Fibroblast of lung (primary cell): Measurements from ENCODE around the gene PYGB. TPM values are rescaled to one million over a fixed set of nuclear protein-coding genes. Genes with fewer than 3 reads are reported as not detected.
A peak's percentile ranks its signal among the peaks of the same experiment; 100 is the strongest.
"Not testable (repeated sequence)": the region's sequence is repeated elsewhere in the genome, so short reads cannot be mapped to it uniquely, and the experiment has no call there.

Source experiments
- DNase-seq, 2 donors: peaks; one replicate each; pipeline versions ENCODE4 v3.0.0 to v3.0.0-alpha.2; 2010; ENCODE audit warnings: low read depth in 2 of 2
- H2AFZ ChIP-seq: 2 replicates; pipeline ENCODE4 v1.5.1; 2012; ENCODE audit warnings: low read length, control low read depth, inconsistent platforms
- H3K27ac ChIP-seq: 2 replicates; pipeline ENCODE4 v1.5.1; 2011; ENCODE audit warnings: low read length, control low read depth; ENCODE audit not compliant: insufficient read depth
- H3K27me3 ChIP-seq: 2 replicates; pipeline ENCODE4 v1.5.1; 2011; ENCODE audit warnings: mild to moderate bottlenecking, low read length; ENCODE audit not compliant: control insufficient read depth, insufficient read depth
- H3K36me3 ChIP-seq: 2 replicates; pipeline ENCODE4 v1.5.1; 2011; ENCODE audit warnings: low read length; ENCODE audit not compliant: control insufficient read depth, insufficient read depth
- H3K4me1 ChIP-seq: 2 replicates; pipeline ENCODE4 v1.5.1; 2011; ENCODE audit warnings: low read length; ENCODE audit not compliant: control insufficient read depth, insufficient read depth; ENCODE audit errors: extremely low read depth
- H3K4me2 ChIP-seq: 2 replicates; pipeline ENCODE4 v1.5.1; 2011; ENCODE audit warnings: low read length, control low read depth; ENCODE audit not compliant: insufficient read depth; ENCODE audit errors: extremely low read depth
- H3K4me3 ChIP-seq, 4 experiments: fragments of 200-600 bp in 1 of 4; sonication (generic) in 1 of 4; replicated peaks in 1 of 4; 2 replicates each; pipeline ENCODE4 v1.5.1; 2011 to 2016; ENCODE audit warnings: low read length in 4 of 4, low read depth in 3 of 4, mild to moderate bottlenecking in 3 of 4, control low read depth in 2 of 4, inconsistent platforms in 1 of 4, mixed read lengths in 1 of 4; ENCODE audit not compliant: insufficient read depth in 1 of 4; ENCODE audit errors: control extremely low read depth in 1 of 4
- H3K79me2 ChIP-seq: 2 replicates; pipeline ENCODE4 v1.5.1; 2012; ENCODE audit warnings: mild to moderate bottlenecking, low read length, inconsistent platforms; ENCODE audit not compliant: control insufficient read depth, insufficient read depth
- H3K9ac ChIP-seq: 2 replicates; pipeline ENCODE4 v1.5.1; 2011; ENCODE audit warnings: mild to moderate bottlenecking, low read length, control low read depth; ENCODE audit not compliant: insufficient read depth
- H3K9me3 ChIP-seq: 2 replicates; pipeline ENCODE4 v1.5.1; 2012; ENCODE audit warnings: low read depth, low read length; ENCODE audit not compliant: control insufficient read depth, insufficient read depth
- H4K20me1 ChIP-seq: 2 replicates; pipeline ENCODE4 v1.5.1; 2011; ENCODE audit warnings: low read length; ENCODE audit not compliant: control insufficient read depth, insufficient read depth; ENCODE audit errors: extremely low read depth
- EZH2 ChIP-seq: IDR thresholded peaks from 2 replicates; pipeline ENCODE4 v1.5.1; 2012; ENCODE audit warnings: low read length, control low read depth, mild to moderate bottlenecking; ENCODE audit errors: missing control alignments
- polyA plus RNA-seq, 2 donors: library from polyadenylated mRNA; depleted of rRNA in 1 of 2; stranded (reverse) in 1 of 2; unstranded in 1 of 2; fragments of >200 nt; gene quantifications; 2 replicates each; pipeline ENCODE4 v1.2.1, GENCODE V29; 2011 to 2012; ENCODE audit warnings: missing spikeins in 1 of 2
- total RNA-seq: library from RNA; depleted of rRNA; stranded (reverse); fragments of >200 nt; gene quantifications from 2 replicates; pipeline ENCODE4 v1.2.1, GENCODE V29; 2014
- TF ChIP-seq, protein P1 (sequence below), 2 donors: IDR thresholded peaks in 1 of 2; conservative IDR thresholded peaks in 1 of 2; 1 replicate in 1 of 2; 2 replicates in 1 of 2; pipeline ENCODE4 v1.5.1; 2011 to 2012; ENCODE audit warnings: low read length in 2 of 2, control low read depth in 1 of 2, inconsistent platforms in 1 of 2, low read depth in 1 of 2, mild to moderate bottlenecking in 1 of 2

The PYGB gene
- total and polyA plus RNA-seq, 2 donors (not counting 1 experiment from before 2014, with no cell fraction given) = 37.0 to 89.5 TPM

GRCh38 chr20:25327521-25328235 lies 79.8 kb downstream of the PYGB start:
- peaks cover 2% of the 10 kb centered on the region for H3K4me1 ChIP-seq
- peak in 1 of 2 donors; percentile 50 for DNase-seq
- H3K9me3 ChIP-seq = no peaks in the 10 kb centered on the region
- TF ChIP-seq EZH2 = no peak
- TF ChIP-seq, protein P1, sequence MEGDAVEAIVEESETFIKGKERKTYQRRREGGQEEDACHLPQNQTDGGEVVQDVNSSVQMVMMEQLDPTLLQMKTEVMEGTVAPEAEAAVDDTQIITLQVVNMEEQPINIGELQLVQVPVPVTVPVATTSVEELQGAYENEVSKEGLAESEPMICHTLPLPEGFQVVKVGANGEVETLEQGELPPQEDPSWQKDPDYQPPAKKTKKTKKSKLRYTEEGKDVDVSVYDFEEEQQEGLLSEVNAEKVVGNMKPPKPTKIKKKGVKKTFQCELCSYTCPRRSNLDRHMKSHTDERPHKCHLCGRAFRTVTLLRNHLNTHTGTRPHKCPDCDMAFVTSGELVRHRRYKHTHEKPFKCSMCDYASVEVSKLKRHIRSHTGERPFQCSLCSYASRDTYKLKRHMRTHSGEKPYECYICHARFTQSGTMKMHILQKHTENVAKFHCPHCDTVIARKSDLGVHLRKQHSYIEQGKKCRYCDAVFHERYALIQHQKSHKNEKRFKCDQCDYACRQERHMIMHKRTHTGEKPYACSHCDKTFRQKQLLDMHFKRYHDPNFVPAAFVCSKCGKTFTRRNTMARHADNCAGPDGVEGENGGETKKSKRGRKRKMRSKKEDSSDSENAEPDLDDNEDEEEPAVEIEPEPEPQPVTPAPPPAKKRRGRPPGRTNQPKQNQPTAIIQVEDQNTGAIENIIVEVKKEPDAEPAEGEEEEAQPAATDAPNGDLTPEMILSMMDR (conservative IDR thresholded peaks at IDR 0.05 in 1 of 2, IDR thresholded peaks at IDR 0.05 in 1 of 2; ENCODE audit: low read depth in 1 of 2, low read length in 2 of 2) = no peak
- peaks cover 22% of the 10 kb centered on the region for H3K79me2 ChIP-seq
- no peak overlapping the region for H3K9ac ChIP-seq
- no peak overlapping the region for H3K4me3 ChIP-seq
- H3K27me3 ChIP-seq = no peaks in the 10 kb centered on the region
- peaks cover 4% of the 10 kb centered on the region for H3K36me3 ChIP-seq
- no peak overlapping the region for H3K4me2 ChIP-seq
- no peak overlapping the region for H3K27ac ChIP-seq
- no peaks in the 10 kb centered on the region for H4K20me1 ChIP-seq
- no peak overlapping the region for H2AFZ ChIP-seq

GRCh38 chr20:25328954-25329498 lies 81.1 kb downstream of the PYGB start:
- DNase-seq = no peak
- Histone ChIP-seq H3K4me2 (no peak overlapping the region), H3K27ac (no peak overlapping the region), H3K9ac (no peak overlapping the region), H3K79me2 (peaks cover 18% of the 10 kb centered on the region), H3K9me3 (no peaks in the 10 kb centered on the region), H3K4me3 (no peak overlapping the region), H3K36me3 (no peaks in the 10 kb centered on the region), H2AFZ (no peak overlapping the region), H4K20me1 (no peaks in the 10 kb centered on the region), H3K27me3 (no peaks in the 10 kb centered on the region), H3K4me1 (peaks cover 2% of the 10 kb centered on the region)
- no peak for TF ChIP-seq EZH2
- TF ChIP-seq, protein P1 (conservative IDR thresholded peaks at IDR 0.05 in 1 of 2, IDR thresholded peaks at IDR 0.05 in 1 of 2; ENCODE audit: low read depth in 1 of 2, low read length in 2 of 2) = no peak

- H3K27me3 ChIP-seq, DNase-seq, H2AFZ ChIP-seq, H3K27ac ChIP-seq, H3K9me3 ChIP-seq, H4K20me1 ChIP-seq, H3K4me1 ChIP-seq, H3K4me3 ChIP-seq, H3K9ac ChIP-seq, H3K4me2 ChIP-seq, H3K36me3 ChIP-seq: not testable (repeated sequence)
- peaks cover 11% of the 10 kb centered on the region for H3K79me2 ChIP-seq
Observed at GRCh38 chr20:25334972-25335371, 87.1 kb downstream of the PYGB start.
